HTERT RPE-1 (cell line): ENCODE measurements around the gene EIF4E.
"Not testable (repeated sequence)": the region's sequence is repeated elsewhere in the genome, so short reads cannot be mapped to it uniquely, and the experiment has no call there.

Experiments used
- in situ Hi-C: fragments of 300-500 bp; cut with MboI; formaldehyde crosslinking; loops from 4 replicates; pipeline ENCODE4 v1.14.3; 2020; ENCODE audit warnings: low sequenced_read_pairs

EIF4E gene

GRCh38 chr4:98934851-98935250 is 5.9 kb upstream of the EIF4E start:
- in situ Hi-C loops, result not testable (repeated sequence)

GRCh38 chr4:98932539-98932938 is 3.6 kb upstream of the EIF4E start:
- in situ Hi-C loops, result no loop called here

GRCh38 chr4:98930311-98930865 is 1.5 kb upstream of the EIF4E start:
- in situ Hi-C loops, result no loop called here

- in situ Hi-C loops, result no loop called here
These were observed 671 bp upstream of the EIF4E start for GRCh38 chr4:98929341-98930267.

GRCh38 chr4:98928131-98928504 is 815 bp downstream of the EIF4E start:
- in situ Hi-C loops, result no loop called here

GRCh38 chr4:98926257-98926656 is 2.7 kb downstream of the EIF4E start:
- in situ Hi-C loops, result not testable (repeated sequence)

- in situ Hi-C loops, result no loop called here
These were observed 7.6 kb downstream of the EIF4E start for GRCh38 chr4:98921292-98921691.

GRCh38 chr4:98919996-98920395 is 8.9 kb downstream of the EIF4E start:
- in situ Hi-C loops, result no loop called here

GRCh38 chr4:98910728-98911127 is 18.2 kb downstream of the EIF4E start:
- in situ Hi-C loops, result not testable (repeated sequence)

- in situ Hi-C loops, result no loop called here
These were observed 19.1 kb downstream of the EIF4E start for GRCh38 chr4:98909646-98910401.

- in situ Hi-C loops, result no loop called here
These were observed 20.1 kb downstream of the EIF4E start for GRCh38 chr4:98908703-98909262.

GRCh38 chr4:98908182-98908581 is 20.8 kb downstream of the EIF4E start:
- in situ Hi-C loops, result no loop called here

- in situ Hi-C loops, result no loop called here
These were observed 23.1 kb downstream of the EIF4E start for GRCh38 chr4:98905839-98906238.

- in situ Hi-C loops, result no loop called here
These were observed 23.6 kb downstream of the EIF4E start for GRCh38 chr4:98905297-98905696.

- in situ Hi-C loops, result no loop called here
These were observed 25.0 kb downstream of the EIF4E start for GRCh38 chr4:98903963-98904362.

GRCh38 chr4:98903561-98903960 is 25.4 kb downstream of the EIF4E start:
- in situ Hi-C loops, result no loop called here

GRCh38 chr4:98899277-98899676 is 29.7 kb downstream of the EIF4E start:
- in situ Hi-C loops, result no loop called here

- in situ Hi-C loops, result no loop called here
These were observed 37.2 kb downstream of the EIF4E start for GRCh38 chr4:98891478-98892337.

- in situ Hi-C loops, result no loop called here
These were observed 38.1 kb downstream of the EIF4E start for GRCh38 chr4:98890702-98891455.

- in situ Hi-C loops, result no loop called here
These were observed 41.8 kb downstream of the EIF4E start for GRCh38 chr4:98887145-98887544.
